Cardiac muscle cell (in vitro differentiated cells and primary cell): Measurements from ENCODE around the gene ZNF580. TPM values are rescaled to one million over a fixed set of nuclear protein-coding genes. Genes with fewer than 3 reads are reported as not detected.

Source experiments
- DNase-seq, 2 donors: peaks; one replicate each; pipeline versions ENCODE4 v3.0.0 to v3.0.0-alpha.2; 2010 to 2017; ENCODE audit warnings: low read depth in 1 of 2, low spot score in 1 of 2
- H3K27ac ChIP-seq: fragments of 200-600 bp; sonication (generic); 2 replicates; pipeline ENCODE4 v1.5.1; 2016
- H3K27me3 ChIP-seq: fragments of 200-600 bp; sonication (generic); 2 replicates; pipeline ENCODE4 v1.6.0; 2016; ENCODE audit warnings: control low read depth
- H3K36me3 ChIP-seq: fragments of 200-600 bp; sonication (generic); 2 replicates; pipeline ENCODE4 v1.5.1; 2016; ENCODE audit warnings: control low read depth
- H3K4me1 ChIP-seq: fragments of 200-600 bp; sonication (generic); 2 replicates; pipeline ENCODE4 v1.8.1; 2017; ENCODE audit warnings: low read depth, mild to moderate bottlenecking, mixed run types
- H3K4me3 ChIP-seq: fragments of 200-600 bp; sonication (generic); 2 replicates; pipeline ENCODE4 v1.5.1; 2016; ENCODE audit warnings: mild to moderate bottlenecking
- H3K9me3 ChIP-seq: fragments of 200-600 bp; sonication (generic); 2 replicates; pipeline ENCODE4 v1.5.1; 2017; ENCODE audit warnings: low read depth, mild to moderate bottlenecking, control low read depth
- polyA plus RNA-seq: library from polyadenylated mRNA; unstranded; fragments of >200 nt; fragmentation: Nextera tagmentation; extraction: Ambion mirVana; gene quantifications from 2 replicates; pipeline ENCODE4 v1.2.1, GENCODE V29; 2016
- total RNA-seq: library from RNA; depleted of rRNA; stranded (reverse); fragments of >200 nt; gene quantifications from 2 replicates; pipeline ENCODE4 v1.2.3, GENCODE V29; 2016
- TF ChIP-seq, protein P1 (sequence below): IDR thresholded peaks from 2 replicates; pipeline ENCODE4 v1.5.1; 2012; ENCODE audit warnings: low read depth, mild to moderate bottlenecking, low read length

ZNF580 gene
- total and polyA plus RNA-seq, 2 experiments from 2014 or later = 78.4 to 124 TPM

DNA sequence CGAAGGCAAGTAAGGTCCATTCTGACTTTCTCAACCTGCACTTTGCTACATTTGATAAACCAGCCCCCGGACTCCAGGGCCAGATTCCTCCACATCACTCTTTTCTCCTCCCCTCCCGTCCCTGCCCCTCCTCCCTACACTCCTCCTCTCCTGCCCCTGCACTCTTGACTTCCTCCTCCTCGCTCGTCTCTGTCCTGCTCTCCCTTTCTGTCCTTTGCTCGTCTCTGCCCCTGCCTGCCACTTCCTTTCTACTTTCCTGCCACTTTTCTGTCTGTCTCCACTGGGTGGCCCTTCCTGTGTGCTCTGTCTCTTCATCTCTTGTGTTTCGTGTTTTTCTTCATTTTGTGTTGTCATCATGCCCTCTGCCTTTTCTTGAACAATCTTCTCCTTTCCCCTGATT is 21.0 kb downstream of the ZNF580 start:
- Histone ChIP-seq H3K4me1 (peaks cover 3% of the 10 kb centered on the region), H3K36me3 (peaks cover 39% of the 10 kb centered on the region), H3K9me3 (no peaks in the 10 kb centered on the region), H3K27me3 (no peaks in the 10 kb centered on the region), H3K4me3 (no peak overlapping the region), H3K27ac (no peak overlapping the region)
- no peak for DNase-seq
- TF ChIP-seq, protein P1, sequence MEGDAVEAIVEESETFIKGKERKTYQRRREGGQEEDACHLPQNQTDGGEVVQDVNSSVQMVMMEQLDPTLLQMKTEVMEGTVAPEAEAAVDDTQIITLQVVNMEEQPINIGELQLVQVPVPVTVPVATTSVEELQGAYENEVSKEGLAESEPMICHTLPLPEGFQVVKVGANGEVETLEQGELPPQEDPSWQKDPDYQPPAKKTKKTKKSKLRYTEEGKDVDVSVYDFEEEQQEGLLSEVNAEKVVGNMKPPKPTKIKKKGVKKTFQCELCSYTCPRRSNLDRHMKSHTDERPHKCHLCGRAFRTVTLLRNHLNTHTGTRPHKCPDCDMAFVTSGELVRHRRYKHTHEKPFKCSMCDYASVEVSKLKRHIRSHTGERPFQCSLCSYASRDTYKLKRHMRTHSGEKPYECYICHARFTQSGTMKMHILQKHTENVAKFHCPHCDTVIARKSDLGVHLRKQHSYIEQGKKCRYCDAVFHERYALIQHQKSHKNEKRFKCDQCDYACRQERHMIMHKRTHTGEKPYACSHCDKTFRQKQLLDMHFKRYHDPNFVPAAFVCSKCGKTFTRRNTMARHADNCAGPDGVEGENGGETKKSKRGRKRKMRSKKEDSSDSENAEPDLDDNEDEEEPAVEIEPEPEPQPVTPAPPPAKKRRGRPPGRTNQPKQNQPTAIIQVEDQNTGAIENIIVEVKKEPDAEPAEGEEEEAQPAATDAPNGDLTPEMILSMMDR = no peak

DNA sequence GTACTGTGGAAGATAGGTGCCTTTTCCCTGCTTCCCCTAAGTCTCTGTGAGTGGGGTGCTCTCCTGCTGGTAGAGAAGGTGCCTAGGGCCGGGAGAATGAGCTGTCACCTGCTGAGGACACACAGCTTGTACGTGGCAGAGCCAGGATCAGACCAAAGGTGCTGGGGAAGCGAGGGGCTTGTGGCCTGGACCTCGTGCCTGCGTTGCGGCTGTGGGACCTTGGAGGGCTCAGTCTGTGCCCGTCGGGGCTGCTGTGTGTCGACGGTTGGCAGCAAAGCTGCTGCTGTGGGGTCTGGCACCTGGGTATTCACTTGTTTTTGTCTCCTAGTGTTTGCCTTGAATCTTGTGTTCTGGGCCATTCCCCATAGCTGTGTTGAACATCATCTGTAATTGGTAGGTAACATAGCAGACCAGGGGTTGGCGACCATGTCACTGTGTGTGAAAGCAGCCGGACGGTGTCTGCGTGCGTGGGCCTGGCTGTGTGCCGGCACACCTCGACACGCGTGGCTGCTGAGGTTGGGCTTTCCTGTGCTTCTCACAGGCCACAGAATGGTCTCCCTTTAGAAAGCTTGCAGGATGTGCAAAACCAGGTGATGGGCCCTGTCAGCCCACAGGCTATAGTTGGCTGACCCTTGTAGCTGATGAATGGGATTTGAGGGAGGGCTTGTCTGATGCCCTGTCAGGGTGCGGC is 23.2 kb downstream of the ZNF580 start:
- Histone ChIP-seq H3K4me1 (no peaks in the 10 kb centered on the region), H3K9me3 (no peaks in the 10 kb centered on the region), H3K27ac (no peak overlapping the region), H3K36me3 (peaks cover 51% of the 10 kb centered on the region), H3K4me3 (no peak overlapping the region), H3K27me3 (no peaks in the 10 kb centered on the region)
- DNase-seq = no peak
- TF ChIP-seq, protein P1 = no peak

DNA sequence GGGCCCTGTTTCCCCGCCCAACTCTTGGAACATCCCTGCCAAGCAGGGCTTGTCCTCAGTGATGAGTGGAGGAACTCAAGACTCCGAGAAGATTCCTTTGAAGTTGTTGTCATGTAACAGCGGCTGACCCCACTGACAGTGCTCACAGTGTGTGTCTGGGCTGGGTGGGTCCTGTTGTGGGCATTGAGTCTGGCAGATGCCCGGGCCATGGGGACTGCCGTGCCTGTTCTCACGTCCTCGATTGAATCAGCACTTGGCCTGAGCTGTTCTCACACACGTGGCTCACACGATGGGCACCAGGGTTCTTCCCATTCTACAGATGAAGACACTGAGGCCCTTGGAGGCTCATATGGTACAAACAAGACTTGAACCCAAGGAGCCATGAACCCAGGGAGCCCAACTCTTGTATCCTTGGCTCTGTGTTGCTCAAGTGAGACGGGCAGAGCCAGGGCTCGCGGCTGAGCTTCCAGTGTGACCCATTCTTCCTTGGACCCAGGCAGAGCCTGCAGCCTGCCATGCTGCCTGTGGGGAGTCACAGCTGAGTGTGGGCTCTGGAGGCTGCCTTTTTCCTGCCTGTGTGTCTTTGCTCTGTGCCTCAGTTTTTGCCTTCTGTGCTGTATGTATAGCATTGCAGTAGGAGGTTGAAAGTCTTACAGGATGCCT is 25.7 kb downstream of the ZNF580 start:
- Histone ChIP-seq H3K4me3 (no peak overlapping the region), H3K4me1 (no peaks in the 10 kb centered on the region), H3K27ac (no peak overlapping the region), H3K36me3 (peaks cover 59% of the 10 kb centered on the region), H3K27me3 (no peaks in the 10 kb centered on the region), H3K9me3 (no peaks in the 10 kb centered on the region)
- DNase-seq = no peak
- TF ChIP-seq, protein P1 = no peak

DNA sequence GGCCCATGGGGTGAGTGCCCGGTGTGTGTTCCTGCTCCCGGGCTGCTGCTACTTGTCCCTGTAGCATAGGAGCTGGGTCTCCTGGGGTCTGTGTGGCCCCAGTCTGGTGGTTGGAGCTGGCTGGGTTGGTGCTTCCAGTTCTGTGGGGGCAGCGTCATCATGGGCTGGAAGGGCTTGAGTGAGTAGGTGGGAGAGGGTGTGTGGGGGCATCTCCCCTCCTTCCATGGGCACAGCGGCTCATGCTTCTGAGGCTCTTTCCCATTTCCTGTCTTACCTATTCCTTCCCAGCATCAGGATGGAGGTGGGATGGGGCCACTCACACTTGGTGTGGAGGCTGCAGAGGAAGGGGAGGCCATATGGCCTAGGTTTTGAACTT is 26.2 kb downstream of the ZNF580 start:
- no peaks in the 10 kb centered on the region for H3K4me1 ChIP-seq
- no peaks in the 10 kb centered on the region for H3K27me3 ChIP-seq
- TF ChIP-seq, protein P1 = no peak
- DNase-seq = no peak
- no peak overlapping the region for H3K27ac ChIP-seq
- H3K9me3 ChIP-seq = no peaks in the 10 kb centered on the region
- H3K4me3 ChIP-seq = no peak overlapping the region
- H3K36me3 ChIP-seq = peaks cover 54% of the 10 kb centered on the region

DNA sequence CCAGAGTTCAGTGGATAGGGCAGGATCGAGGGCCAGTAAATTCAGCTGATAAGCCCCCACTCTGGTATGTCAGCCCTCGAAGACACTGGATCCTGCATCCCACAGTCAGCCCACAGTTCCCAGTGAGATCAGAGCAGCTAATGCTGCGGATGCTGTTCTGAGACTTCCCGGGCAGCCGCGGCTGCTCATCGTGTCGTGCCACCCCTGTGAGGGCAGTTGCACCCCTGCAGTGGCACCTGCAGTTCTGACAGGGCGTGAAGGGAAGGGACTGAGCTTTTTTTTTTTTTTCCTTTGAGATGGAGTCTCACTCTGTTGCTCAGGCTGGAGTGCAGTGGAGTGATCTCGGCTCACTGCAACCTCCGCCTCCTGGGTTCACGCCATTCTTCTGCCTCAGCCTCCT is 26.7 kb downstream of the ZNF580 start:
- Histone ChIP-seq H3K27me3 (no peaks in the 10 kb centered on the region), H3K4me1 (no peaks in the 10 kb centered on the region), H3K36me3 (peaks cover 52% of the 10 kb centered on the region), H3K27ac (peak overlapping the region; percentile 9), H3K4me3 (no peak overlapping the region), H3K9me3 (no peaks in the 10 kb centered on the region)
- TF ChIP-seq, protein P1 = no peak
- no peak for DNase-seq
